Skin epidermis (tissue), 12 donors: ENCODE results near the gene MARK3.

Experiments used
- H3K27ac ChIP-seq, 21 experiments: fragments of 200-600 bp; sonication (generic) in 11 of 21; one replicate each; pipeline ENCODE4 v1.5.0; 2020; ENCODE audit warnings: mild to moderate bottlenecking in 3 of 21, inconsistent platforms in 2 of 21, moderate library complexity in 2 of 21
- H3K4me3 ChIP-seq, 7 experiments: fragments of 200-600 bp; sonication (generic) in 2 of 7; one replicate each; pipeline ENCODE4 v1.5.0; 2020; ENCODE audit warnings: inconsistent platforms in 2 of 7, mild to moderate bottlenecking in 2 of 7, moderate library complexity in 1 of 7

The MARK3 gene

DNA sequence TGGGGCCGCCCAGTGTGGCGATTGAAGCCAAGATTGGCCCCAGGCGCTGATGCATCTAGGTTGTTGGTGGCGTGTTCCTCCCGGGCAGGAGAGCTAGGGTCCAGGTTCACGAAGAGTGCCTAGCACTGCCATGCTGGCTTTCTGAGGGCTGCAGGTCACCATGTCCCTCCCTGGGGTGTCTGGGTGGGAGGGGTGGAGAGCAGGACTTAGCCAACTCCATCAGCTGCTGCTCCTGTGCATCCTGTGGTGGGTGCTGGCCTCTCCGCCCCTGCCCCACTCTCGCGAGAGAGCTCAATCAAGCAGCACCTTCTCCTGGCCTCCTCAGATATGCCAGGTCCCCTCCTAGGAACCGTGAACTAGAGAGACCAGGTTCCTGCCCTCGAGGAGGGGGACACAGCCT is 145.6 kb downstream of the MARK3 start:
- Histone ChIP-seq H3K4me3 (no peak overlapping the region), H3K27ac (no peak overlapping the region)

GRCh38 chr14:103531421-103532215 is 146.4 kb downstream of the MARK3 start:
- no peak overlapping the region for H3K4me3 ChIP-seq
- H3K27ac ChIP-seq: no peak overlapping the region

GRCh38 chr14:103532216-103533136 is 147.3 kb downstream of the MARK3 start:
- no peak overlapping the region for H3K4me3 ChIP-seq
- peak overlapping the region in 1 of 21 experiments; percentile 41 for H3K27ac ChIP-seq

DNA sequence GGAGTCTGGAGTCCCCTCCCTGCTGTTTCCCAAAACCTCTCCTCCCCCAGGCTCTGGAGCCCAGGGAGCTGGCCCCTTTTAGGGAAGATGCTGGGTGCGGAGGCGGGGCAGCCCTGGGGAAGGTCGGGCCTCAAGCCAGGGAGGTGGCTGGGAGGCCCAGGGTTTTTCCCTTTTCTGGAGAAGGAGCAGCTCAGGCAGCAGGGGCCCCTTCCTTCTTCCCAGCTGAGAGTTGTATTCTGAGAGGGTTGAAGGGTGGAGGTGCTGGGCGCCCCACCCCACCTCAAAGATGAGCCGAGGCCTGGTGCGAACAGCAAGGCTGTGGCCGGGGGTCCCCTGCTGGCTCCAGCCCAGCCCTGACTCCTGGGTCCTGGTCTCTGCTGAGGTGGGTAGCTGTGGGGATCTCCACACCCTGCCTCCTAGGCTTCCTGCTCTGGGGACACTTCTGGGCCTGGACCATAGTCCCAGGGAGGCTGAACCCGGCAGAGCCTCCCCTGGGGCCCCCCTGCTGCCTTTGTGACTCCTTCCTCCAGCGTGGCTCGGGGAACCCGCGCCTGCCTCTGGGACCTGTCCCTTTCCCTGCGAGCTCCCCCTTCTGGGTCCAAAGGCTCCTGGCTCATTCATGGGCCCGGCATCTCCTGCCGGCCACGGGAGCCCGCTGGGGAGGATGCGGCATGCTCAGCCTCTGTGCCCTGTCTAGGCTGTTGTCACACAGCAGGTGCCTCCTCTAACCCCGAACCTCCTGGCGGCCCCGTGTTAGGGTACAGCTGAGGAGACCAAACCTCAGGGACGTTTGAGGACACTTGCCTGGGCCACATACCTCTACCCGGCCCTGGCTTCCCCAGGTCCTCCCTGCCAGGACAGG is 148.2 kb downstream of the MARK3 start:
- H3K27ac ChIP-seq: peak overlapping the region in 1 of 21 experiments; percentile 41
- no peak overlapping the region for H3K4me3 ChIP-seq

GRCh38 chr14:103533999-103534575 is 148.9 kb downstream of the MARK3 start:
- no peak overlapping the region for H3K27ac ChIP-seq
- H3K4me3 ChIP-seq: no peak overlapping the region

DNA sequence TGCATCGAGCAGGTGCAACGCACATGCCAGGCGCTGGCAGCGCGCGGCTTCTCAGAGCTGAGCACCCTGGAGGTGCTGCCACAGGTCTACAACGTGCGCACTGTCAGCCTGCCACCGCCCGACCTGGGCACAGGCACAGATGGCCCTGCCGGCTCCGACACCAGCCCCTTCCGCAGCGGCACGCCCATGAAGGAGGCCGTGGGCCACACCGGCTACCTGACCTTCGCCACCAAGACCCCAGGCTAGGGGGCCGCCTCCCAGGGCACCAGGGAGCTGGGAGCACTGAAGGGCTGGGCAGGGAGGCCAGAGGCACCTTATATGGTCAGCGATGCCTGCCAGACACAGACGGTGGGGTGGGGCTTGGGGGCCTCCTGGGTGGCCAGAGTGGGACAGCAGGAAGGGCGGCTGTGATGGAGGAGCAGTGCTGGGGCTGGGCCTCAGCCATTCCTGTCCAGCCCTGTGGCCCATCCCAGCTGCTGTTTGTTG is 149.4 kb downstream of the MARK3 start:
- no peak overlapping the region for H3K4me3 ChIP-seq
- H3K27ac ChIP-seq: no peak overlapping the region

- Histone ChIP-seq H3K4me3 (no peak overlapping the region), H3K27ac (no peak overlapping the region)
Measured at GRCh38 chr14:103535081-103535890, 150.1 kb downstream of the MARK3 start.

DNA sequence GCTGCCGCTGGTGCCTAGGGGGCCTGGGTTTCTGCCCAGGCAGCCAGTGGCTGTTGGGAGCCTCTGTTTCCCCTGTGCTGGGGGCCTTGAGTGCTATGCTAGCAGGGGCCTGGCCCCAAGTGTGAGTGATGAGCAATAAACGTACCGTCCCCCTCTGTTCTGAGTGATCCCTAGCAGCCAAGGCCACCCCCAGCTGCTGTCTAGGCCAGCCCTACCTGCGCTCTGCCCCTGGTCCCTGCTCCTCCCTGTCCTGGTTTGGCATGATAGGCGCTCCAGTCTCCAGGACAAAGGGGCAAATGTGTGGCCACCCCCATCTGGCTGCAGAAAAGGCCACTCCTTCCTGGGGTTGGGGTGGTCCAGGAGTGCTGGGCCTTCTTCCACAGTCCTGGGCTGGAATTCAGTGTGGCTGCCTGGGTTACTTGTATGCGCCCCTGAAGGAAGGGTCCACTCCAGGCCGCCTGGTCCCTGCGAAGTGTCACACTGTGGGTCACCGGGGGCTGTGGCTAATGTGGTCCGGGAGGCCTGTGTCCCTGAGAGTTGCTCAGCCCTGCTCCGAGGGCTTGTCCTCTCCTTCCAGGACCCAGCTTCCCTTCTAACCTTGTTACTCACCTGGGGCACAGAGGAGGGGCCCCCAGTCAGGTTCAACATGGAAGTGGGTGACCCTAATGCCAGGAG is 150.8 kb downstream of the MARK3 start:
- H3K4me3 ChIP-seq: no peak overlapping the region
- H3K27ac ChIP-seq: peak overlapping the region in 1 of 21 experiments; percentile 6

DNA sequence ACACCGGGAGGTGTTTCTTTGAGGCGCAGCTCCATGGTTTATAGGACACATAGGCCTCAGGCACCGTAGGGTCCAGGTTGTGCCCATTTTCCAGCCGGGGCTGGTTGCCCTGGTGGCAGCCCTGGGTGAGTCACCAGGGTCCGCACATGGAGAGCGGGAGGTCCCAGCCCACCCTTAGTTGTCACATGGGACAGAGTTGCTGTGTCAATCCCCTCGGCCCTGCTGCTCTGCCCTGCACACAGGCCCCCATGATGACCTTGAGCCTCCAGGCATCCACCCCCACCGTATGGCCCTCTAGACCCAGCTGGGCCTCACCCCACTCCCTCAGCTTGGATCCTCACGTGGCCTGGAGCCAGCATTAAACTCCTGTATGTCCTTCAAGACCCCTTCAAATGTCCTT is 151.5 kb downstream of the MARK3 start:
- H3K27ac ChIP-seq: peak overlapping the region in 4 of 21 experiments; percentile 1 to 48 (median 14)

GRCh38 chr14:103537175-103537990 is 152.2 kb downstream of the MARK3 start:
- Histone ChIP-seq H3K27ac (peak overlapping the region in 5 of 21 experiments; percentile 1 to 48 (median 22)), H3K4me3 (no peak overlapping the region)

More for the DNA sequence above, 151.5 kb downstream of the MARK3 start:
- H3K4me3 ChIP-seq: no peak overlapping the region

GRCh38 chr14:103538291-103539055 is 153.3 kb downstream of the MARK3 start:
- peak overlapping the region in 4 of 21 experiments; percentile 16 to 50 (median 23) for H3K27ac ChIP-seq
- H3K4me3 ChIP-seq: no peak overlapping the region

- no peak overlapping the region for H3K4me3 ChIP-seq
- peak overlapping the region in 3 of 21 experiments; percentile 16 to 28 (median 18) for H3K27ac ChIP-seq
Measured at GRCh38 chr14:103539056-103539825, 154.0 kb downstream of the MARK3 start.

- peak overlapping the region in 18 of 21 experiments; percentile 5 to 83 (median 64) for H3K27ac ChIP-seq
- H3K4me3 ChIP-seq: no peak overlapping the region
Measured at GRCh38 chr14:103540821-103541708, 155.8 kb downstream of the MARK3 start.
